IPS DF 19.7 (cell line): ENCODE results near the gene FYCO1.
"Not testable (repeated sequence)": the region's sequence is repeated elsewhere in the genome, so short reads cannot be mapped to it uniquely, and the experiment has no call there.

Source experiments
- DNase-seq: peaks from one replicate; pipeline ENCODE4 v3.0.0-alpha.2; 2013; ENCODE audit warnings: low read depth, low spot score

Gene FYCO1

DNA sequence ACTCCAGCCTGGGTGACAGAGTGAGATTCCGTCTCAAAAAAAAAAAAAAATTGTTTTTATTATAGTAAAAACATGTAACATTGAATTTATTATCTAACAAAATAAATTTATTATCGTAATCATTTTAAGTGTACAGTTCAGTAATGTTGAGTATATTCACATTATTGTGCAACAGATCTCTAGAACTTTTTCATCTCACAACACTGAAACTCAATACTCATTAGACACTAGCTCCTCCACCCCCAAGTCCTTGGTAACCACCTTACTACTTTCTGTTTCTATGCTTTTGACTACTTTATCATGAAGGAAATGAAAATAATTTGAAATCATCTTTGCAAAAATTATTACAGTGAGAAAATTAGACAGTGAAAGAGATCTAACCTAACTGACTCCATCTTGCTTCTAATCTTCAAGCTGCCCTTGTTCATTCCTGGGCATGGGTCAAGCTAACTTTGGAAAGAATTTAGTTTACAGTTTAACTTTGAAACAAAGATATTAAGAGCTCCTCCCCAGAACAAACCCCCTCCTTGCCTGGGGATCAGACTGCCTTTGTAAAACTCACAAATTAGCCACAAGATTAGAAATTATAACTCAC, 15.0 kb upstream of the FYCO1 start:
- no peak for DNase-seq

DNA sequence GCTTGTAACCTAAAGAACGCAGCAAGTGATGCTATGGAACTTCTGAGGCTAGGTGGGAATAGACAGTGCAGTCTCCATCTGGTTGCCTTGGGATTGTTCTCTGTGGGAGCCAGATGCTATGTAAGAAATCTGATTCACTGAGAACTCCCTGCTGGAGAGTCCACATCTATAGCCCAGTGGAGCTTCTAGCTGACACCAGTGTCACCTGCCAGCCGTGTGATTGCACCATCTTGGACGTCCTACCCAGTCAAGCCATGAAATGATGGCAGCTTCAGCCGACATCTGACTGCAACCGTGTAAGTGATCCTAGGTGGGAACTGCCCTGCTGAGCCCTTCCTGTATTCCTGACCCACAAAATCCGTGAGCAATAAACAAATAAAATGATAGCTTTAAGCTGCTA, 12.4 kb upstream of the FYCO1 start:
- no peak for DNase-seq

DNA sequence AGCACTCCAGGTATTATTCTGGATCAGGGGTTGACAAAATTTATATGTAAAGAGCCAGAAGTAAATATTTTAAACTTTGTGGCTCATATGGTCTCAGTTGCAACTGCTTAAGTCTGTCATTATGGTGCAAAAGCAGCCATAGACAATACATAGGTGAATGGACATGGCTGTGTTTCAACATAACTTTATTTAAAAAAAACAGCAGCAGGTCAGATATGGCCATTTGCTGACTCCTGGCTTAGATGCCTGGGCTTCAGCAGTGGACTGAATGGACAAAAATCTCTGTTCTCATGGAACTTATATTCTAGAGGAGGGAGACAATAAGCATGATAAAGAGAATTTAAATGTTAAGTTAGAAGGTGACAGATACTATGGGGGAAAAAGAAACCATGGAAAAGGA, 11.7 kb upstream of the FYCO1 start:
- DNase-seq, result no peak

DNA sequence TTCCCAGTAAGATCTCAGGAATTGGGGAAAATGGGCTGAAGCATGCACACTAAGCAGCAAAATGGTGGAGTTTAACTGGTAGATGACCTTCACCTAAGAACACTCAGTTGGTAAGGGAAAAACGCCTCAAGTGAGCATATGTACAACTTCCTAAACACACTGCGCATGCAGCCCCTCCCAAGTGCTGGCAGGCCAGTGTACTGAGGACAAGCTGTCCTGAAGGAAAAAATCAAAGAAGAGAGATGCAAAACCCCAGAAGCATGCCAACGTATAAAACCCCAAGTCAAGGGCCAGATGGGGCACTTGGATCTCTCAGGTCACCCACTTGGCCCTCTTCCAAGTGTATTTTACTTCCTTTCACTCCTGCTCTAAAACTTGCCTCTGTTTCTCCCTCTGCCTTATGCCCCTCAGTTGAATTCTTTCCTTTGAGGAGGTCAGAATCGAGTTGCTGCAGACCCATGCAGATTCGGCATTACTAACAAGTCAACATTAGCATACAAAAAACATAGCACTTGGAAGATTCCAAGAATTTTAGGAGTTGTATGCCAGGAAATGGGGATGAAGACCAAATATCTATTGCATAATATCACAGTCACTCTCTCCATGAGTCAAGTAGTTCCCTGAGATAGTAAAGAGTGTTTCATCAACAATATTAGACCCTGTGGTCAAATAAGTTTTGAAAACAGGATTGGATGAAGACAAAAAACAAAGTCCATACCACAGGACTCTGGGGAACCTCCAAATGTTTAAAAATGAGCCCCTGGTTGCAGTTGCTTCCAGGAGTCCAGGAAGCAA, 10.8 kb upstream of the FYCO1 start:
- no peak for DNase-seq

GRCh38 chr3:46003706-46004105, 8.1 kb upstream of the FYCO1 start:
- not testable (repeated sequence) for DNase-seq

DNA sequence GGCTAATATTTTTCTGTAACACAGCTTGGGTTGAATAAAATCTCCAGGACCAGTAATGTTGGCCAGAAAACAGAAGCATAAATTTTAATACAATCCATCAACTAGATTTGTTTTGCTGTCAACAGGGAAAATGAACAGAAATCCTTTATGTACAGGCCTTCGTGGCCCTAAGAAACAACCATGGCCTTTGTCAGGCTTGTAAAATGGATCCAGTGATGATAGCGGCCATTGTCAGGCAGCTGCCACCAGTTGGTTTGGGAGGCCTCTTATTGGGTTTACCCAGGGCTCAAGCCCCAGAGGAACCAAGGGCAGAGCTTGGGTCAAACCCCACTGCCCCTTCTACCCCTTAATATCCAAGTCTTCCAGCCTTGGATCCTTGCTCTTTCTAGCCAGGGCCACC, 5.6 kb upstream of the FYCO1 start:
- no peak for DNase-seq

DNA sequence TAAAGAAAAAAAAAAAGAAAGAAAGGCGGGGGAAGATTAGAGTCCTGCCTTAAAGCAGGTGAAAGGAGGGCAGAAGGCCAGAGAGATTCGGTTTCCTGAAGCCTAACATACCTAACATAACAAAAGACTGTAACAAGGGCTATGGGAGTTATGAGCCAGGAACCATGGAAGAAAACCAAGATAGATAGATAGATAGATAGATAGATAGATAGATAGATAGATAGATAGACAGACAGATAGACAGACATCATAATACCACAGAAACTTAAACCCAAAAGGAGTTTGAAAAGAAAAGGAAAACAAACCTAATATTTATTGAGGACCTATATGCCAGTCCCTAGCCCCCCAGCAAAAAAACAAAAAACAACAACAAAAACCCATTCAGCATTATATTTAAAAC, 2.3 kb upstream of the FYCO1 start:
- DNase-seq, result no peak

DNA sequence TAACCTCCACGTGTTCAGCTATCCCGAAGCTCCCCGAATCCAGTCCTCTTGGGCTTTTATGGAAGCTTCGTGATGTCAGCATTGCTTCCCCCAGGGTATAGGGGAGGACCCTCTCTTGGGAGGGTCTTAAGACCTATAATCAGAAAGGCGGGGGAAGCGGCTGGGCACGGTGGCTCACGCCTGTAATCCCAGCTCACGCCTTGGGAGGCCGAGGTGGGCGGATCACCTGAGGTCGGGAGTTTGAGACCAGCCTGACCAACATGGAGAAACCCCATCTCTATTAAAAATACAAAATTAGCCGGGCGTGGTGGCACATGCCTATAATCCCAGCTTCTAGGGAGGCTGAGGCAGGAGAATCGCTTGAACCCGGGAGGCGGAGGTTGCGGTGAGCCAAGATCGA, 1.9 kb upstream of the FYCO1 start:
- not testable (repeated sequence) for DNase-seq

DNA sequence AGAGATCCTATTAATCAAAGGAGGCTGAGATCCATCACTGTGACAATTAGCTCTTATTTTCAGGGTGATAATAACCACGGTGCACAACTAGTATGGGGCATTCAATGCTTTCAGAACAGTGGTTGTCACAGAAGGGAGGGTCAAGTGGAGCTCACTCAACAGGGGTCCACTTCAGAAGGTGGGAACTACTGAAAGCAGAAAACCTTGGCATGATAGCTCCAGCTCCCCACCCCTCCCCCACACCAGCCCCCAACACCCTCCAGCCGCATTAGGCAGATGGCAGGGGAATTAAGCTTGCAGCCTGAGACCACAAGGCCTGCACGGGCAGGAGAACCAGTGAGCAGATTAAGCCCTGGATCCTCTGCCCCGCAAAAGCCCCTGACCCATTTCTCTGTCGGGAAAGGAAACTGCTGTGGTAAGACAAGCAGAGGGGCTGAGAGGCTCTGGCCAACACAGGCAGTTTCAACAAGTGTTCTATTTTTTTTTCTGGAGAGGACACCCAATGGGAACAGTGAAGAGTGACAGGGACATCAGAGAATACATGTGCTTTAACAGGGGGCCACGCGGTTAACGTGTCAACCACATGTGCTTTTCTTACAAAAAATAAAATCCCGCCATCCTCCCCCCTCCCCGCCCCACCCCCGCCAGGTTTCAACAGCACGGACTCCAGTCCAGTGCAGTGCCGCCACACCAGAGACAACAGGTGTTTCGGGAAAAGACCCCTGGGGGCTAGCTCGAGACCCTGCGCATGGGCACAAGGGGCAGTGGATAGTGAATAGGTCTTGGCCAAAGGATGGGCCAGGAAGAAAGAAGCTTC, 997 bp downstream of the FYCO1 start:
- DNase-seq, result no peak

GRCh38 chr3:45993421-45994027, 2.1 kb downstream of the FYCO1 start:
- DNase-seq, result no peak

GRCh38 chr3:45992821-45993221, 2.8 kb downstream of the FYCO1 start:
- DNase-seq, result no peak

GRCh38 chr3:45992133-45992729, 3.4 kb downstream of the FYCO1 start:
- no peak for DNase-seq

GRCh38 chr3:45991341-45991740, 4.3 kb downstream of the FYCO1 start:
- DNase-seq, result no peak

DNA sequence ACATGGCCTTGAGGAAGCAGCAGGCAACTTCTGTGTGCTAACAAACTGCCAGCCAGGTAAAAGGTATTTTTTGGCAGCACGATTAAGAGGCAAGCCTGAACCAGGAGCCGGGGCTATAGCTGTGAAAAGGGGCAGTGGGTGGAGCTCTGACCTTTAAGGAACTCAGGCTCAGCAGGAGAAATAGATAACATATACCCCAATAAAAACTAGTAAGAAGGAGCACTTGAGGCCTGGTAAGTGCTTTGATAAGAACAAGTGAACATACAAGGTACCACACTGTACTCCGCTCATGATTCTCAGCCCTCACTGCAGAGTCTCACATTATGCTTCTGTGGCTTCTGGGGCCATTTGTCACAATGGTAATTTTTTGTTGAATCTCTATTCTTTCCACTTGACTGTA, 5.4 kb downstream of the FYCO1 start:
- no peak for DNase-seq

- DNase-seq, result no peak
Observed at GRCh38 chr3:45988804-45989203, 6.8 kb downstream of the FYCO1 start.

DNA sequence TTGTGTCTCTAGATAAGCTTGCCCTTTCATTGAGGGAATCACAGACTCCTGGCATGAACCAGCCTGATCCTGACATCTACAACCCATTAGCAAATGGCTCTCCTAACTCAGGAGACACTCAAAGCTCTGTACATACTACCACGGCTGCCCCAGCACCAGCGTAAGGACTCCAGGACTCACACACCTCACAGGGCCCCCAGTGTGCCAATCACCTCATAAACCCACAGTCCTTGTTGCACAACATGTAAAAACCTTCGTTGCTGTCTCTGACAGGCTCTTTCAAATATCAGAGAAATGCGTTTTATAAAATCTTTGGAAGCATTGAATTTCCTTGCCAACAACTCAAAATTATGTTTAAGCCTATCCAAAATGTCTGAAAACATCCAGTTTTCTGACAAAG, 7.3 kb downstream of the FYCO1 start:
- no peak for DNase-seq

DNA sequence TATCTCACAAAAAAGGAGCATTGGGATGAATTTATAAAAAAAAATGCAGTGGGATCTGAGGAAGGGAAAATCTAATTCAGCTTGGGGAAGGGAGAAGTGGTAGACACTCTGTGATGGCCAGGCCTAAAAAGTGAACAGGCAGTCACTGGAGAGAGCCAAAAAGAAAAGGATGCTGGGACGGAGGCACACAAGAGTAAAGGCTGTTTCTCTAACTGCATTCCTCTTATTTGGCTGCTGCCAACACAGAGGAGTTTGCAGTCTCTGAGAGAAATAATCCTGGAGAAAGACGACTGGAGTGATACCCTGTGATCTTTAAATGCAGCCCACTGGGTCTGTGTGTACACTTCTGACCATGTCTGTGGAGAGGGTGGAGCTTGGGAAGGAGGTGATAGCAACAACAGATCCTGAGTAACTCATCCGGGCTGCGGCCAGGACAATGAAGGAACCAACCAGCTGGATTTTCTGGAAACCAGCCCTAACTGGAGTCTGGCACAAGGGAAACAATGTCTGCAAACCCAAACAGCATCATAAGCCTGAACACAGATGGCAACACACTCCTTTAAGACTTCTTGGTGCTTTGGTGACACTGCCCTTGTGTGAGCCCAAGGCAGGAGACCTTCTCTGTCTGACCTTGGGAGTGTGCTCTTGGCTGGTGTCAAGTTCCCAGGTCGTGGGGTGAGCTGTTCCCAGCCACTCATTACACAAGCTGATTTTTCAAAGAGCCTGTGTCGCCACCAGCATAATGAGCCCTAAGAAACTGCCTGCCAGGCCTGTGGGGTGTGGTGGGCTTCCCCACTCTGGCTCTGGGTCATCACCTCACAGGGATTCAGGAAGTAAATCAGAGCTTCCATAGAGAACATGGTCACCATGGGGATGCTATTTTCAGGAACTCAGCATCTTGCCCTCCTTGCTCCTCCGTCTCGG, 8.0 kb downstream of the FYCO1 start:
- no peak for DNase-seq

GRCh38 chr3:45986303-45986982, 9.2 kb downstream of the FYCO1 start:
- no peak for DNase-seq

DNA sequence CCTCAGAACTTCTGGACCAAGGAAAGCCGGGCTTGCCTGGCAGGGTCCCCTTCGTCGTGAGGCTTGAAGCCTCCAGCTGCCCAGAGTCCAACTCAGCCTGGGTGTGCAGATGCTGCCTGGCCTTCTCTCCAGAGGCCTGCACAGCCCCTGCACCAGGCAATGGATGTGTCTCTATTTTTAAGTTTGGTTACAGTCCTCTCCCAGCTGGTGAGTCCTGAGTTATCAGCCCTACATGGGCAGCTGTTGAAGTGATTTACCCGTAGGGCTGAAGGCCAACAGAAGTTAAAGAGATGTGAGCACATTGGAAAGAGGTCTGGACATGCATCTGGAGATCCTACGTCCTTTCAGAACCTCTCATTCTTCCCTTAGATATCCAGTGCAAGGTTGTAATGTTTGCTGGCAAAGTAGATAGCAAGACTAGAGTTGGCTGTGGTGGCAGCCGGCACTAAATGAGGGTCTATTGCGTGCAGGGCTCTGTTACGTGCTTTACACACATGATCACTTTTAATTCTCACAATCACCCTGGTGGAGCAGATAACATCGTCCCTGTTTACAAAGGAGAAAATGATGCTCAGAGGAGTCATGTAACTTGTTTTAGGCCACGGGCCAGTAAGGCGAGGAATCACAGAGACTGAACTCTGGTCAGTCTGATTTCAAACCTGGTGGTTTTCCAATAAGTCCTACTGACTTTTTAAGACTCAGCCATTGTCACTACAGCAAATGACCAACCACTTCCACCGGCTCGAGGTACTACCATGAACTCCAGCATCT, 9.9 kb downstream of the FYCO1 start:
- DNase-seq, result no peak
